Lower lobe of right lung (tissue), 2 donors: ENCODE results near the gene ACTMAP. TPM values are rescaled to one million over a fixed set of nuclear protein-coding genes. Genes with fewer than 3 reads are reported as not detected.

Source experiments
- ATAC-seq, 2 donors: fragments of 200-7000 bp; cut with Tn5 transposase; one replicate each; pipeline ENCODE4 v1.9.1; 2020 to 2022; ENCODE audit warnings: mild to moderate bottlenecking in 2 of 2, moderate library complexity in 2 of 2
- DNase-seq: peaks from one replicate; pipeline ENCODE4 v3.0.0-alpha.2; 2020
- H3K27ac ChIP-seq: fragments of 200-600 bp; one replicate; pipeline ENCODE4 v1.8.0; 2022
- H3K27me3 ChIP-seq: fragments of 200-600 bp; one replicate; pipeline ENCODE4 v1.8.0; 2022; ENCODE audit warnings: low read depth
- H3K36me3 ChIP-seq: fragments of 200-600 bp; one replicate; pipeline ENCODE4 v1.8.0; 2022; ENCODE audit warnings: mild to moderate bottlenecking
- H3K4me1 ChIP-seq: fragments of 200-600 bp; one replicate; pipeline ENCODE4 v1.8.0; 2022
- H3K4me3 ChIP-seq: fragments of 200-600 bp; one replicate; pipeline ENCODE4 v1.8.0; 2022; ENCODE audit warnings: mild to moderate bottlenecking
- H3K9me3 ChIP-seq: fragments of 200-600 bp; one replicate; pipeline ENCODE4 v1.8.0; 2022
- intact Hi-C: fragments of 100-400 bp; cut with DNase I; formaldehyde crosslinking; loops from one replicate; pipeline ENCODE4 v1.11.0; 2022
- total RNA-seq: library from RNA; stranded (reverse); fragmentation: NEBNext Ultra II Directional; extraction: Animal tissue kit (Norgen Biotek cat#: 25700); gene quantifications from one replicate; pipeline ENCODE4 v1.2.1, GENCODE V29; 2021
- TF ChIP-seq, protein P1 (sequence below): fragments of 200-600 bp; IDR thresholded peaks from one replicate; pipeline ENCODE4 v1.8.0; 2022; ENCODE audit warnings: antibody characterized with exemption, mild to moderate bottlenecking
- donor health status: DM: no; HTN: yes; CAD: no; lungs with severe emphysema.

Gene ACTMAP
- total RNA-seq, 1 donor from 2014 or later: 17.6 TPM

DNA sequence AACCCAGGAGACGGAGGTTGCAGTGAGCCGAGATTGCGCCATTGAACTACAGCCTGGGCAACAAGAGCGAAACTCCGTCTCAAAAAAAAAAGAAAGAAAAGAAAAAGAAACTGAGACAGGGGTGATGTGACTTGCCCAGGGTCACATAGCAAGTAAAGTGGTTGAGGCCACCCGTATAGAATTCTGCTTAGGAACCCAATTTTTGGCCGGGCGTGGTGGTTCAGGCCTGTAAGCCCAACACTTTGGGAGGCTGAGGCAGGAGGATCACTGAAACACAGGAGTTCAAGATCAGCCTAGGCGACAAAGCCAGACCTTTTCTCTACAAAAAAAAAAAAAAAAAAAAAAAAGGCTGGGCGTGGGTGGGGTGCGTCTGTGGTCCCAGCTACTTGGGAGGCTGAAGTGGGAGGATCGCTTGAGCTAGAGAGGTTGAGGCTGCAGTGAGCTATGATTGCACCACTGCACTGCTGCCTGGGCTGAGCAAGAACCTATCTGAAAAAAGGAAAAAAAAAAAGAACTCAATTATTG is 2.0 kb upstream of the ACTMAP start:
- peaks cover 31% of the 10 kb centered on the region for H3K36me3 ChIP-seq
- intact Hi-C loops: no loop called here
- H3K4me3 ChIP-seq: peak overlapping the region; percentile 63
- H3K9me3 ChIP-seq: no peaks in the 10 kb centered on the region
- H3K4me1 ChIP-seq: peaks cover 77% of the 10 kb centered on the region
- TF ChIP-seq, protein P1, sequence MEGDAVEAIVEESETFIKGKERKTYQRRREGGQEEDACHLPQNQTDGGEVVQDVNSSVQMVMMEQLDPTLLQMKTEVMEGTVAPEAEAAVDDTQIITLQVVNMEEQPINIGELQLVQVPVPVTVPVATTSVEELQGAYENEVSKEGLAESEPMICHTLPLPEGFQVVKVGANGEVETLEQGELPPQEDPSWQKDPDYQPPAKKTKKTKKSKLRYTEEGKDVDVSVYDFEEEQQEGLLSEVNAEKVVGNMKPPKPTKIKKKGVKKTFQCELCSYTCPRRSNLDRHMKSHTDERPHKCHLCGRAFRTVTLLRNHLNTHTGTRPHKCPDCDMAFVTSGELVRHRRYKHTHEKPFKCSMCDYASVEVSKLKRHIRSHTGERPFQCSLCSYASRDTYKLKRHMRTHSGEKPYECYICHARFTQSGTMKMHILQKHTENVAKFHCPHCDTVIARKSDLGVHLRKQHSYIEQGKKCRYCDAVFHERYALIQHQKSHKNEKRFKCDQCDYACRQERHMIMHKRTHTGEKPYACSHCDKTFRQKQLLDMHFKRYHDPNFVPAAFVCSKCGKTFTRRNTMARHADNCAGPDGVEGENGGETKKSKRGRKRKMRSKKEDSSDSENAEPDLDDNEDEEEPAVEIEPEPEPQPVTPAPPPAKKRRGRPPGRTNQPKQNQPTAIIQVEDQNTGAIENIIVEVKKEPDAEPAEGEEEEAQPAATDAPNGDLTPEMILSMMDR: no peak
- no peak for DNase-seq
- ATAC-seq: no peak
- H3K27ac ChIP-seq: peak overlapping the region; percentile 93
- no peaks in the 10 kb centered on the region for H3K27me3 ChIP-seq

GRCh38 chr19:40750874-40751537 is 729 bp upstream of the ACTMAP start, which contains the start of gene SNRPA:
Gene SNRPA, plus strand, starts transcription at chr19:40751203. Its CDS starts 206 bp downstream, at chr19:40751409.
- TF ChIP-seq, protein P1: no peak
- no peaks in the 10 kb centered on the region for H3K9me3 ChIP-seq
- no peaks in the 10 kb centered on the region for H3K27me3 ChIP-seq
- H3K4me1 ChIP-seq: peaks cover 65% of the 10 kb centered on the region
- peak; percentile 91 to 92 for ATAC-seq
- peaks cover 19% of the 10 kb centered on the region for H3K36me3 ChIP-seq
- H3K4me3 ChIP-seq: peak within 1 kb of the TSS; percentile 63
- intact Hi-C loops: no loop called here
- H3K27ac ChIP-seq: peak within 1 kb of the TSS; percentile 93
- peak; percentile 98 for DNase-seq

- Histone ChIP-seq H3K27me3 (no peaks in the 10 kb centered on the region), H3K9me3 (no peaks in the 10 kb centered on the region), H3K4me3 (no peak overlapping the region), H3K36me3 (no peaks in the 10 kb centered on the region), H3K27ac (peak overlapping the region; percentile 90), H3K4me1 (peaks cover 53% of the 10 kb centered on the region)
- ATAC-seq (no peak), DNase-seq (no peak)
- intact Hi-C loops: no loop called here
- TF ChIP-seq, protein P1: no peak
These were observed 2.7 kb downstream of the ACTMAP start for GRCh38 chr19:40747536-40747935.

DNA sequence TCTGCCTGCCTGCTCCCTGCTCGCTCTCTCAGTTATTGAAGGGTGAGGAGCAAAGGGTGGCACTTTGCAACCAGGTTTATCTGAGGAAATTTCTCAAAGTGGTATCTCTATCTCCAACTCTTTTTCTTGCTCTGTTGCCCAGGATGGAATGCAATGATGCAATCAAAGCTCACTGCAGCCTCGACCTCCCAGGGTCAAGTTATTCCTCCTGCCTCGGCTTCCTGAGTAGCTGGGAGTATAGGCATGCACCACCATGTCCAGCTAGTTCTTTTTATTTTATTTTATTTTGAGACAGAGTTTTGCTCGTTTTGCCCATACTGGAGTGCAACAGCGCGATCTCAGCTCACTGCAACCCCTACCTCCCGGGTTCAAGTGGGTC is 4.9 kb downstream of the ACTMAP start:
- TF ChIP-seq, protein P1: no peak
- Histone ChIP-seq H3K4me3 (peak overlapping the region; percentile 29), H3K27ac (peak overlapping the region; percentile 72), H3K9me3 (no peaks in the 10 kb centered on the region), H3K27me3 (no peaks in the 10 kb centered on the region), H3K4me1 (peaks cover 49% of the 10 kb centered on the region), H3K36me3 (peaks cover 8% of the 10 kb centered on the region)
- ATAC-seq: no peak
- intact Hi-C loops: no loop called here
- DNase-seq: no peak

- ATAC-seq (peak; percentile 67 to 80), DNase-seq (peak; percentile 63)
- no peaks in the 10 kb centered on the region for H3K27me3 ChIP-seq
- TF ChIP-seq, protein P1: peak; percentile 17
- H3K9me3 ChIP-seq: no peaks in the 10 kb centered on the region
- peak overlapping the region; percentile 72 for H3K27ac ChIP-seq
- peaks cover 53% of the 10 kb centered on the region for H3K4me1 ChIP-seq
- peaks cover 14% of the 10 kb centered on the region for H3K36me3 ChIP-seq
- H3K4me3 ChIP-seq: peak overlapping the region; percentile 30
- intact Hi-C loops: no loop called here
These were observed 5.5 kb downstream of the ACTMAP start for GRCh38 chr19:40744554-40745401.
